GM21737 (cell line): ENCODE measurements around the gene C12orf75.
A peak's percentile ranks its signal among the peaks of the same experiment; 100 is the strongest.
"Not testable (repeated sequence)": the region's sequence is repeated elsewhere in the genome, so short reads cannot be mapped to it uniquely, and the experiment has no call there.

Experiments
- ATAC-seq: cut with Tn5 transposase; IDR thresholded peaks from one replicate; pipeline ENCODE4 v1.9.1; 2021; ENCODE audit warnings: mild to moderate bottlenecking, moderate library complexity; ENCODE audit not compliant: unreplicated experiment

The C12orf75 gene

GRCh38 chr12:105309384-105309783, 21.1 kb upstream of the C12orf75 start:
- not testable (repeated sequence) for ATAC-seq

GRCh38 chr12:105310476-105311085, 19.9 kb upstream of the C12orf75 start:
- not testable (repeated sequence) for ATAC-seq

GRCh38 chr12:105311936-105312335, 18.6 kb upstream of the C12orf75 start:
- not testable (repeated sequence) for ATAC-seq

- not testable (repeated sequence) for ATAC-seq
Observed at GRCh38 chr12:105313755-105314154, 16.7 kb upstream of the C12orf75 start.

GRCh38 chr12:105315130-105315529, 15.4 kb upstream of the C12orf75 start:
- ATAC-seq: no peak

GRCh38 chr12:105315726-105316125, 14.8 kb upstream of the C12orf75 start:
- no peak for ATAC-seq

GRCh38 chr12:105316931-105317852, 13.3 kb upstream of the C12orf75 start:
- no peak for ATAC-seq

- no peak for ATAC-seq
Observed at GRCh38 chr12:105317942-105318621, 12.4 kb upstream of the C12orf75 start.

- no peak for ATAC-seq
Observed at GRCh38 chr12:105318651-105319483, 11.6 kb upstream of the C12orf75 start.

- no peak for ATAC-seq
Observed at GRCh38 chr12:105319691-105320209, 10.7 kb upstream of the C12orf75 start.

- ATAC-seq: no peak
Observed at GRCh38 chr12:105321125-105321524, 9.4 kb upstream of the C12orf75 start.

- ATAC-seq: no peak
Observed at GRCh38 chr12:105322070-105322469, 8.4 kb upstream of the C12orf75 start.

GRCh38 chr12:105324704-105325103, 5.8 kb upstream of the C12orf75 start:
- no peak for ATAC-seq

GRCh38 chr12:105325117-105325516, 5.4 kb upstream of the C12orf75 start:
- ATAC-seq: no peak

GRCh38 chr12:105329926-105330282, 587 bp upstream of the C12orf75 start:
- ATAC-seq: peak; percentile 7

GRCh38 chr12:105330931-105331804, 677 bp downstream of the C12orf75 start:
- ATAC-seq: peak; percentile 7

- no peak for ATAC-seq
Observed at GRCh38 chr12:105331805-105332251, 1.3 kb downstream of the C12orf75 start.

- not testable (repeated sequence) for ATAC-seq
Observed at GRCh38 chr12:105332286-105332685, 1.8 kb downstream of the C12orf75 start.

GRCh38 chr12:105332925-105333324, 2.4 kb downstream of the C12orf75 start:
- ATAC-seq: no peak
